ENCODE results near the gene SRP19. TPM values are rescaled to one million over a fixed set of nuclear protein-coding genes. Genes with fewer than 3 reads are reported as not detected.

The SRP19 gene
- total and polyA plus RNA-seq, 2 of the 8 experiments (the other 6 are each of a cell fraction or from before 2014, with no cell fraction given), result 27.5 to 79.9 TPM

- DNase-seq (ENCODE audit: low read depth in 1 of 2, low spot score in 2 of 2), result no peak
- no peak overlapping the region for H3K23ac ChIP-seq (ENCODE audit: insufficient read length)
- POLR2A ChIA-PET (ENCODE audit: partially characterized antibody), result interaction anchor here (1.0 kb wide), 1 partner anchor 23 kb away, joined by 3 read pairs; no protein-coding TSS in a partner anchor
- no peak overlapping the region for H2BK20ac ChIP-seq (ENCODE audit: low read length)
- H4K20me1 ChIP-seq (replicated peaks in 1 of 2; ENCODE audit: control insufficient read depth in 1 of 2, insufficient read depth in 2 of 2, low read length in 2 of 2), result peaks cover 0 to 4% of the 10 kb centered on the region in 2 experiments
- no peaks in the 10 kb centered on the region; the same call in 1 of the 2 replicates for H3K79me1 ChIP-seq (ENCODE audit: low read depth, low read length)
- H4K8ac ChIP-seq (ENCODE audit: extremely low read depth, insufficient read depth, low read length), result no peak overlapping the region
- peaks cover 5% of the 10 kb centered on the region for H3K23me2 ChIP-seq (ENCODE audit: low read depth, low read length)
- H3K27ac ChIP-seq (ENCODE audit: low read depth, low read length), result no peak overlapping the region
- no peak overlapping the region for H3K4me3 ChIP-seq (ENCODE audit: extremely low read depth in 1 of 4, insufficient read depth in 2 of 4, low read depth in 3 of 4, low read length in 4 of 4)
- no peak overlapping the region for H3K14ac ChIP-seq (ENCODE audit: insufficient read length)
- H3K4ac ChIP-seq (replicated peaks; ENCODE audit: insufficient read length, low read depth, low read length), result no peak overlapping the region
- no peak overlapping the region for H3K18ac ChIP-seq (ENCODE audit: extremely low read depth, low read length)
- H2BK12ac ChIP-seq (ENCODE audit: low read depth, low read length), result no peak overlapping the region
- no peak overlapping the region for H3K4me2 ChIP-seq (ENCODE audit: insufficient read depth in 1 of 2, low read depth in 2 of 2, low read length in 2 of 2)
- CTCF ChIA-PET (ENCODE audit: partially characterized antibody), result interaction anchor here (0.6 to 2.5 kb wide), 5 partner anchors 10 to 659 kb away, joined by 3 to 17 read pairs (median 5); no protein-coding TSS in a partner anchor
- no peak for TF ChIP-seq CREB1 (IDR thresholded peaks at IDR 0.05)
- no peak for TF ChIP-seq NRF1 (IDR thresholded peaks at IDR 0.05; ENCODE audit: low read depth, low read length)
- no peak for TF ChIP-seq SP1 (IDR thresholded peaks at IDR 0.05; ENCODE audit: low read depth, low read length)
- TF ChIP-seq YY1 (IDR thresholded peaks at IDR 0.05; ENCODE audit: low read depth, low read length), result no peak
- no peak for TF ChIP-seq TEAD4 (IDR thresholded peaks at IDR 0.05; ENCODE audit: low read depth, low read length)
- TF ChIP-seq, protein P1, sequence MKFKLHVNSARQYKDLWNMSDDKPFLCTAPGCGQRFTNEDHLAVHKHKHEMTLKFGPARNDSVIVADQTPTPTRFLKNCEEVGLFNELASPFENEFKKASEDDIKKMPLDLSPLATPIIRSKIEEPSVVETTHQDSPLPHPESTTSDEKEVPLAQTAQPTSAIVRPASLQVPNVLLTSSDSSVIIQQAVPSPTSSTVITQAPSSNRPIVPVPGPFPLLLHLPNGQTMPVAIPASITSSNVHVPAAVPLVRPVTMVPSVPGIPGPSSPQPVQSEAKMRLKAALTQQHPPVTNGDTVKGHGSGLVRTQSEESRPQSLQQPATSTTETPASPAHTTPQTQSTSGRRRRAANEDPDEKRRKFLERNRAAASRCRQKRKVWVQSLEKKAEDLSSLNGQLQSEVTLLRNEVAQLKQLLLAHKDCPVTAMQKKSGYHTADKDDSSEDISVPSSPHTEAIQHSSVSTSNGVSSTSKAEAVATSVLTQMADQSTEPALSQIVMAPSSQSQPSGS (IDR thresholded peaks at IDR 0.05; ENCODE audit: low read length), result no peak
- no peak for TF ChIP-seq NANOG (IDR thresholded peaks at IDR 0.05; ENCODE audit: insufficient read depth, low read depth, low read length, poor library complexity, severe bottlenecking)
- TF ChIP-seq HDAC6 (IDR thresholded peaks at IDR 0.05; ENCODE audit: low read depth, low read length), result no peak
- TF ChIP-seq RAD21 (IDR thresholded peaks at IDR 0.05 in 1 of 2, conservative IDR thresholded peaks at IDR 0.05 in 1 of 2; ENCODE audit: low read depth in 2 of 2, low read length in 2 of 2), result no peak
- TF ChIP-seq JUND (IDR thresholded peaks at IDR 0.05; ENCODE audit: low read length), result no peak
- H4K5ac ChIP-seq (ENCODE audit: insufficient read length, low read depth, low read length), result no peak overlapping the region
- no peak overlapping the region for H2BK120ac ChIP-seq (replicated peaks; ENCODE audit: low read depth, low read length)
- no peak overlapping the region for H3K56ac ChIP-seq (replicated peaks; ENCODE audit: insufficient read length, low read depth, low read length)
- 90% methylated on average over 3 of the region's 3 CpGs; no CpG with 5 or more reads in 1 of the 2 experiments for WGBS, 2 experiments (ENCODE audit: extremely low coverage in 1 of 2, insufficient coverage in 1 of 2, insufficient read length in 1 of 2, insufficient replicate concordance in 2 of 2, low coverage in 1 of 2, low lambda C conversion rate in 2 of 2, missing lambda C conversion rate in 1 of 2)
- no peaks in the 10 kb centered on the region for H3K9me3 ChIP-seq (ENCODE audit: insufficient read depth in 2 of 2, low read depth in 1 of 2, low read length in 1 of 2)
- H2AFZ ChIP-seq (ENCODE audit: low read length), result no peak overlapping the region
- H3K9ac ChIP-seq (replicated peaks in 1 of 4; ENCODE audit: extremely low read depth in 1 of 4, low read depth in 3 of 4, low read length in 3 of 4), result no peak overlapping the region
- no peak overlapping the region for H2AK5ac ChIP-seq (ENCODE audit: low read depth, low read length)
- H3K4me1 ChIP-seq (replicated peaks in 1 of 4; ENCODE audit: control insufficient read depth in 3 of 4, insufficient read depth in 4 of 4, low read length in 3 of 4), result no peaks in the 10 kb centered on the region
- H3K79me2 ChIP-seq (ENCODE audit: control insufficient read depth in 1 of 2, insufficient read depth in 2 of 2, low read length in 2 of 2), result peaks cover 0 to 8% of the 10 kb centered on the region in 2 experiments; a peak in 1 of 4 replicates
- no peak overlapping the region for H2BK15ac ChIP-seq (ENCODE audit: low read length)
- FAIRE-seq, result no peak
- H3K36me3 ChIP-seq (ENCODE audit: control insufficient read depth in 2 of 4, insufficient read depth in 4 of 4, low read length in 3 of 4), result peaks cover 0 to 18% (median 2%) of the 10 kb centered on the region in 4 experiments; a peak in 5 of 8 replicates
- no peak overlapping the region; the same call in 1 of the 2 replicates for H2BK5ac ChIP-seq (ENCODE audit: low read depth, low read length)
- H4K91ac ChIP-seq (replicated peaks; ENCODE audit: insufficient read length, low read length), result no peak overlapping the region
- H3K27me3 ChIP-seq (replicated peaks in 1 of 4; ENCODE audit: control insufficient read depth in 3 of 4, extremely low read depth in 1 of 4, insufficient read depth in 3 of 4, low read length in 3 of 4), result peaks cover 0 to 2% (median 0%) of the 10 kb centered on the region in 4 experiments; a peak in 1 of 7 replicates
Observed at GRCh38 chr5:112918136-112918535, 57.0 kb downstream of the SRP19 start.
